Stimulated activated CD8-positive, alpha-beta memory T cell treated with anti-CD3 and anti-CD28 coated beads, Interleukin-15, amount 100 ng/mL, for 4 hours (primary cell): ENCODE measurements around the gene SH2B2.

ENCODE experiments used
- DNase-seq, 2 donors: peaks; one replicate each; pipeline ENCODE4 v3.0.0-alpha.2; 2020; ENCODE audit warnings: low read depth in 2 of 2

SH2B2 gene

DNA sequence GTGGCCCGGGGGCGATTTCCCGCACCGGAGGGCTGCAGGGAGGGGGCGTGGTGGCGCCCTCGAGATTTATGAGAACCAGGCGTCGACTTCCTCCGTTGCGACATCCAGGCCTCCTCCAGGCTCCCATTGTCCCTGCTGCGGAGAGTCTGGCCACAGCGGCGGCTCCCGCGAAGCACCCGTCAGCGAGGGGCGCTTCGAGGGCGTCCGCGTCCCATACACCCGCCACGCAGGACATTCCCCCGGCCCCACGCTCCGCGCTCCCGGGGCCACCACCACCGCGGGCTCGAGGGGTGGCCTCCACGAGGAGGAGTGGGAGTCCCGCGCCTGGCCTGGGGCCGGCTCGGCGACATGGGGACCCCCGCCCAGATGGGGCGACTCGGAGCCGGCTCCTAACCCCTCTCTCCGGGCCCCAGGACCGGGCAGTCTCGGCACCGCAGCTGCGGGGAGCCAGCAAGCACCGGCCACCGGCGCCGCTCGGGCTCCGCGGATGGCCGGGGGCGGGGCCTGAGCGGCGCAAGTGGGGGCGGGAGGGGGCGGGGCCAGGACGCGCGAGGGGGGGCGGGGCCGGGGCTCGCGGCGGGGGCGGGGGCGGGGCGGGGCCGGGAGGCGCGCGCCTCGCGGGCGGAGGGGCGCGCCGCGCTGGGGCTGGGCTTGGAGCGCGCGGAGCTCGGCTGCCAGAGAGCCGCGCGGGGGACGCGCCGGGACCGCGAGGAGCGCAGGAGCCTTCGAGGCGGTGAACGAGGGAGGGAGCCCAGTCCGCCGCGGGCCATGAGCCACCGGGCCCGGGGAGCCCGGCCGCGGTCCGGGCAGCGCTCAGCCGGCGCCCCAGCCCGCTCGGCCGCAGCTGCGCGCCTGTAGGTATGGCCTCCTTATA, at the start of gene SH2B2:
SH2B2 (plus strand) TSS at position 632 of the 874 bp plus-strand sequence. CDS start 13,683 bp downstream, outside the sequence.
- peak in 1 of 2 donors; percentile 34 for DNase-seq

DNA sequence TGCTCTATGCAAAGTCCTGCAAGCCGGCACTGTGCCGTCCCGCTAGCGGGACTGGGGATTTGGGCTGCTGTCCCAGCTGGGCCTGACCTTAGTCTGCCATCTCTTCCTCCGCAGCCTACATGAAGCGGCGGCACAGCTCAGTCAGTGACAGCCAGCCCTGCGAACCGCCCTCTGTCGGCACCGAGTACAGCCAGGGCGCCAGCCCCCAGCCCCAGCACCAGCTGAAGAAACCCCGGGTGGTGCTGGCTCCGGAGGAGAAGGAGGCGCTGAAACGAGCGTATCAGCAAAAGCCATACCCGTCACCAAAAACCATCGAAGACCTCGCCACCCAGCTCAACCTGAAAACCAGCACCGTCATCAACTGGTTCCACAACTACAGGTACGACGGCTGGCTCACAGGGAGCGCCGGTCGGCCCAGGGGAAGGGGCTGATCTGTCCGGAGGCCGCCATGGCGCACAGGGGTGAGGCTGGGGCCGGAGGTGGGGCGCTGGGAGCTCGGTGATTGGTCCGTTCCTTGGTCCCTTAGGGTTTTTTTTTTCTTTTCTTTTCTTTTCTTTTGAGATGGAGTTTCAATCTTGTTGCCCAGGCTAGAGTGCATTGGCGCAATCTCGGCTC, 47.4 kb upstream of the SH2B2 start:
- no peak for DNase-seq

DNA sequence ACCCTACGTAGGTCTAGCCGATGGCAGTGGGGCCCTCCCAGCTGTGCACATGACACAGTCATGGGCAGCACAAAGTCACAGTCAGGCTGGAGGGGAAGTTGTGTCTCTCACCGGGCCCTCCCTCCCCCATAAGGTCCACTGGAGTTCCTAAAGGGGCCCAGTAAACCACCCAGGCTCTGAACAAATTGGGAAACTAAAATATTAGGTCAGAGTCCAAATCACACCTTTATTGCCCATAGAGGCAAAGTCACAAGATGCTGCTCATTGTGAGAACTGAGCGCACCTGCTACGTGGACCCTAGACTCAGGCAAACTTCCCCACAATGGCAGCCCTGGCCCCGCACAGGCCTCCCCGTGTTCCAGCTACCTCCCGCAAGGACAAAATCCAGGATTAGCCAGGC, 45.2 kb upstream of the SH2B2 start:
- DNase-seq = no peak

DNA sequence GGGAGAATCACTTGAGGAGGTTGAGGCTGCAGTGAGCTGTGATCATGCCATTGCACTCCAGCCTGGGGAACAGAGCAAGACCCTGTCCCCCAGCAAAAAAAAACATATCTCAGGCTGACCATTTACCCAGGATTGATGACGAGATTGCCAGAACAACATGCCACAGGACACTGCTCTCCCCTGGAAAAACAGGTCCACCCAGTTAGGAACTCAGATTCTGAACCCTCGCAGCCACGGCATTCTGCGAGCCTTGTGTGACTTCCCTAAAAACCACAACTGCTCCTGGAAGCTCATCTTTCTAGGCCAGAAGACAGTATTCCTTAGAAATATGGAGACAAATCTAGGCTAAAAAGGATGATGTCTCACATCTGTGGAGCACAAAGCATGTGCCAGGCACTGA, 42.1 kb upstream of the SH2B2 start:
- DNase-seq = no peak

DNA sequence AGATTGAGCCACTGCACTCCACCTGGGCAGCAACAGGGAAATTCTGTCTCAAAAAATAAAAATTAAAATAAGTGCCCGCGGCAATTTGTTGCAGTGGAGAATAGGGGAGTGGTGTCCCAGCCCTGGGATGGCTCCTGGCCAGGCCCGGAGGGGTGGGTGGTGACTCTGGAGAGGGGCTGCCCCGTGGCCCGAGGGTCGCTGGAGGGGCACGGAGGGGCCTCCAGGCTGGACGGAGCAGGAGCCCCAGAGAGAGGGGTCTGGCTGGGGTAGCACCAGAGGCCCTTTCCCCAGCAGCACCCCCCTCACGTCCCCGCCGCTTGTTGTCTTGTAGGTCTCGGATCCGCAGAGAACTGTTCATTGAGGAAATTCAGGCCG, 38.6 kb upstream of the SH2B2 start:
- DNase-seq = no peak

DNA sequence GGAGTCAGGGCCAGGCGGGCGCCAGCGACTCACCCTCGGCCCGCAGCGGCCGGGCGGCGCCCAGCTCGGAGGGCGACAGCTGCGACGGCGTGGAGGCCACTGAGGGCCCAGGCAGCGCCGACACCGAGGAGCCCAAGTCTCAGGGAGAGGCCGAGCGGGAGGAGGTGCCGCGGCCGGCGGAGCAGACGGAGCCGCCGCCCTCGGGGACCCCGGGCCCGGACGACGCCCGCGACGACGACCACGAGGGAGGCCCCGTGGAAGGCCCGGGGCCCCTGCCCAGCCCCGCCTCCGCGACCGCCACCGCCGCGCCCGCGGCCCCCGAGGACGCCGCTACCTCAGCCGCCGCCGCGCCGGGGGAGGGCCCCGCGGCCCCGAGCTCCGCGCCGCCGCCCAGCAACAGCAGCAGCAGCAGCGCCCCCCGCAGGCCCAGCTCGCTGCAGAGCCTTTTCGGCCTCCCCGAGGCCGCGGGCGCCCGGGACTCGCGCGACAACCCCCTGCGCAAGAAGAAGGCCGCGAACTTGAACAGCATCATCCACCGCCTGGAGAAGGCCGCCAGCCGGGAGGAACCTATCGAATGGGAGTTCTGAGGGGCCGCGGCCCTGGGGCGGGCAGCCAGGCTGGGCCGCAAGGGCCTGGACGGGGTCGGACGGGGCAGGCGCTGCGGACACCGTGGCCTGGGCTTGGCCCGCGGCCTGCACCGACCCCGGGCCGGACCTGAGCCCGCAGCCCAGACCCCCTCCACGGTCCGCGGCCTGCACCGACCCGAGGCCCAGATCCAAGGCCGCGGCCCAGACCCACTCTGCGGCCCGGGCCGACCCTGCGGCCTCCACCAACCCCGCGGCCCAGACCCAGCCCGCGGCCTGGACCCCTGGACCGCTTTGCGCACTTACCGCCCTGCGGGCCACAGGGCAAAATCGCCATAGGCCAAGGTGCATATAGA, 37.9 kb upstream of the SH2B2 start:
- DNase-seq = no peak

DNA sequence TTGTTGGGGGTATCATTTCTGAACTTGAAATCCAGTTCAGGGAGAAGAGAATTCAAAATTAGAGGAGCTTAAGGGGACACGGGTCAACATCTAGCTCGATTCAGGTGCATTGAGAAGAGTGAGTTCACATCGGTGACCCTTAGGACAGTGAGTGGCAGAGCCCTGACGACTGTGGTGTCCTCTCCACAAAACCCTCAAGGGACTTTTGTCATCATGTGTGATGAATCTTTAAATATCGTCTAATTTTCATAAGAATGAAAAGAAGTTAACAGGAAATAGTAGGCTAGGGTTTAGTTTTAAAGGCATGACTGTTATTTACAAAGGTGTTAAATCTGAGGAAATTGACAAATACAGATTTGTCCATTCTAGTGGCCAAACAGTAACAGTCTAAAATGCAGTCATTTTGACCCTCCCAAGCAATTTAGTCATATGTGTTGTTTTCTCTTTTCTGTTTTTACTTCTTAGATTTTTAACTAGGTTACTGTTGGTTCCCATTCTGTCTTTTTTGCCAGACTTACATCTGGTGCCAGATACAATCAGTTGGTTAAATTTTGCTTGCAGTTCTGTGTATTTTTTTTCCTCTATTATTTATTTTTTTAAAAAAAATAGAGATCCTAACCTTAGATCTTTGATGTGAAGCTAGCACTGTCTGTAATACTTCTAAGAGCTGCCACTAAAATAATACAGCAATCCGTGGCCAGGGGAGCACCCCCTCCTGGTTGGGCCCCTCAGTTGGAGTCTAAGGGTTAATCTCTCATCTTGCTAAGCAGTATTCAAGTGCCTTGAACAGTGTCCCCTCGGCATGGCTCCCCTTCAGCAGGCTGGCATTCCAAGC, 34.9 kb upstream of the SH2B2 start:
- no peak for DNase-seq

DNA sequence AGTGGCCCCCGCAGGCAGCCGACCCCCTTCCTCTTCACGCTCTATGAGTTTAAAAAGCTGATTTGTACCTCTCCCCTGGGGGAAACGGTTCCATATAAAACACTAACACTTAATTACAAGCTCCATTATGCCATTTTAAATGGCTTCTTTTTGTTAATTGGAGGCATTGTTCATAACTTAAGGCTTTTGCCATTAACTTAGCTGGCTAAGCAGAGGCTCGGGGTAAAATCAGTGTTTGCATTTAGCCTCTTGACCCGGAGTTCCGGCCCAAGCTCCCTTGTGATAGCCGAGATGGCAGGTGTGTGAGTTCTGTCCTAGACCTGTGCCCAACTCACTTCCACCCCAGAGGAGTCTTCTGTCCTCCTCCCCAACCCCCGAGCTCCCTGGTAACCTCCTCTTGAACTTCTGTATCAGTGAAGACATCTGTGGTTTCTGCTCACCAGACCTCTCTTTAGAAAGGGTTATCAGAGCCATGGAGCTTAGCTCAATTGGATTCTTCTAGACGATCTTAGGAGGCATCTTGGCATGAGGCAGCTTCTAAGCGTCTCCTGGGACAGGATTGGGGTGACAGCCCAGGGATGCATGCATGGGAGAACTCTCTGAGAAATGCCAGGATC, 34.2 kb upstream of the SH2B2 start:
- DNase-seq = no peak

DNA sequence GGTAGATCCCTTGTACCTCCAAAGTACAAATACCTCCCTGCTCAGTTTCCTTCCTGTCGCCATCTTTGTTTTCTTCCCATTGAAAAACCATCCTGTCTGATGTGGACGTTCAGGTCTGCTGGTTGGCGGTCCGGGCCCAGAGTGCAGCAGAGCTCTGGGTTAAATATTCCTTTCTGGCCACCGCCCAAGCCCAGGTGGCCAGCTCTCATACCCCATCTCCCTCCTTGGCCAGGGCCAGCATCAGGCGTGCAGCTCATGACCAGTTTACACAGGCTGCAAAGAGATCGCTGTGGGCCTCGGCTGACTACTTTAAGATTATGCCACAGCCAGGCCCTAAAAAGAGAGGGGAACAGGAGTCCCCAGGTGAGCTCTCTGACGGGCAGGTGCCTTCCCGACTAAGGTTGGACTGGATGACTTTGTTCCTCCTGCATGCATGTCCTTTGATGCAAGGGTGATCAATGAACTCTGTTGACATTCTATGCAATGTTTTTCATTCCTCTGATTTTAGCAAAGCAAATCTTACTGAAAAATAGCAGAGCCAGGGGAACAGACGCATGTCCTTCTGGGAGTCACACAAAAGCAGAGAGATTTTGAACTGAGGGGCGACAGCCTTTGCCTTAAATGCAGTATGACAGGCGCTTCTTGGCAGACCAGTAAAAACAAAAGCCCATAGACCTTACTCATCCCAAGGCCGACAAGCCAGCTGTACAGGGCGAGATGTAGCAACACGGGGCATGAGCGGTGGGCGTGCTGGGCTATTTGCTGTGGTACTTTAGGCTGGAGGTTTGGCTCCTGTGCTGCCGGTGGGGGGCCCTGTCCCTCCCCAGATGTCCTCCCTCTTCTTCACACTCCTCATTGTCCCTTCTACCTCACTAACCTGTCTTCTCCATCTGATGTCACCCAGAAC, 33.3 kb upstream of the SH2B2 start:
- no peak for DNase-seq

DNA sequence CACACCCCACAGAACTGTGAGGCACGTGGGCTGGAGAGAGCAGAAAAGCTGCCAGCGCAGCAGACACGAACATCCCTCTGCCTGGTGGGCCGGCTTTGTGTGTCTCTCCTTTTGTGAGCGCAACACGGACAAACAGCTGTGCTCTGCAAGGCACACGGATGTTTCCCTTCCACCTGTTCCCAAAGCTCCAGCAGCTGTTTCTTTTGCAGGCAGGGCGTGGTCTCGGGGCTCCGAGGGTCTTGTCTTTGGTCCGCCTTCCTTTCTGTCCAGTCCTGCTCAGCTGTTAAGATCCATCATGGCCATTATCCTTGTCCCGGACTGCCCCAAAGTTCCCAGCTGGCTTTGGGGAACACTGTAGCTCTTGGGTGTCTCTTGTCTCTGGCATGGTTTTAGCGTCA, 32.7 kb upstream of the SH2B2 start:
- no peak for DNase-seq

DNA sequence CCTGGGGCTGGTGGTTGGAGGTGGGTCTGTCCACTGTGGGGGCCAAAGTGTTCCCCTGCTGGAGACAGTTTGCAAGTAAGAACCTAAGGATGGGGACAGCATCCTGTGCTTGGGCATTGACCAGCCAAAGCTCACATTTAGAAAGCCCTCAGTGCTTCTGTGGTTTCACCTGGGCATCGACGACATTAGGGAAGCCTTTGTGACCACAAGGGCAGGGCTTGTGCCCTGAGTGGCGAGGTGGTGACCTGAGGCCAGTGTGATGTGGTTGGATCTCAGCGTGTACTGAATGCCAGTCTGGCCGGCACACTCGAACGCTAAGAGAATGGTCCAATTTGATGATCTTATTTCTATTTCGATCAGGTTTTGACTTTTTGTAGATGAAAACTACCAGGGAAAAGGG, 32.1 kb upstream of the SH2B2 start:
- no peak for DNase-seq

DNA sequence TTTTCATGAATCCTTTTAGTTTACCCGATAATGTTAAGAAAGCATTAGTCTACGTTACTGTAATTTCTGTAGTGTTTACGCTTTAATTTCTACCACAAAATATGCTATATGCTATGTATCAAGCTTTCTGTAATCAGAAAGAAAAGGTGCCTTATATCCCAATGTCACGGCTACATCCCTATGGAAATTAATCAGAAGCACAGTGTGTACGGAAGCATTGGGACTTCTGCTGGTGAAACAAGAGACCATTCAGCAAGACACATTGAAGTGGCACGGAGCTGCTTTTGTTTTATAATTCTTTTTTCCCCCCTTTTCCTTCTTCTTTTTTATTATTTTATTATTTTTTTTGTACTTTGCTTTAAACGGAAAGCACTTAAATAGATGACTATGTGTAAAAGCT, 31.2 kb upstream of the SH2B2 start:
- no peak for DNase-seq

DNA sequence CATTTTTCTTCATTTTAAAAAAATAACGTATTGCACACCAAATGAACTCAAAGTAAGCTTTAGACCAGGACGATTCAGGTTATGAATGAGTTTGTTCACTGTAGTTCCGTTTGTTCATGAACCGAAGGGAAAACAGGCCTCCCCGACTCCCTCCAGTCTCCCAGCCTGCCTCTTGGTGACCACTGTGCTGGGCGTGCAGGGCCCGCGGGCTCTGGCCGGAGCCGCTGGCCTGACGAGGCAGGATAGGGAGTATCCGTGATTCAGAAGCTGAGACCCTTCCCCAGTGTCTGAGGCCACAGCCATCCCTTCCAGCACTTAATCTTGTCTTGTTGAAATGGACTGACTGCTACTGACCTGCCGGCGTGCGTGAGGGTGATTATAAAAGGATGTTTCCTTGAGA, 30.8 kb upstream of the SH2B2 start:
- no peak for DNase-seq

DNA sequence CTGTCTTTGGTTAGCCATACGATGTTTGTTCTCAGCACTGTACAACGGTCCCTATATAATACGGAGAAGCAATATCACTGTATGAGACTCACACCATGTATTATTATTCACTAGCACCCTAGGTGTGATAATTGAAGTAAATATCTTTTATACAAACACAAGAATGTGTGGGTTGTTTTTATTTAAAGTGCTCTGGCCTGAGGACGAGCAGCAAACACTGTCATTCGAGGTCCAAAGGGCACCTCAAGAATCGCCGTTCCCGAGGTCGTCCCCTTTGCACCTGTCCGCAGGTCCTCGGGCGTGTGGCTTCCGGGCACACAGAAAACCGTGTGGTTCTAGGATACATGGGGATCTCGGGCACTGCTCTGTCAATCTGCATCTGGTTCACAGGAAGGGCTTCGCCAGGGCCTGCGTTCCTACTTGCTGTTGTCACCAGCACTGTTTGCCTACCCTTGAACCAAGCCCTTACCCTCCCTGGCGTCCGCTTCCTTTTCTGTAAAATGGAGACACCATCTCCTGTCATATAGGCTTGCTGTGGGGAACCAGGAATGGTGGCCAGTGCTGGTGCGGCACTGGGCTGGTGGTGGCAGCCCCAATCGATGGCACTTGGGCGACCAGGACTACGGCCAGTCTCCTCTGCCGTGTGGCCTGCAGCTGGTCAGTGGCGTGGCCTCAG, 28.5 kb upstream of the SH2B2 start:
- no peak for DNase-seq

DNA sequence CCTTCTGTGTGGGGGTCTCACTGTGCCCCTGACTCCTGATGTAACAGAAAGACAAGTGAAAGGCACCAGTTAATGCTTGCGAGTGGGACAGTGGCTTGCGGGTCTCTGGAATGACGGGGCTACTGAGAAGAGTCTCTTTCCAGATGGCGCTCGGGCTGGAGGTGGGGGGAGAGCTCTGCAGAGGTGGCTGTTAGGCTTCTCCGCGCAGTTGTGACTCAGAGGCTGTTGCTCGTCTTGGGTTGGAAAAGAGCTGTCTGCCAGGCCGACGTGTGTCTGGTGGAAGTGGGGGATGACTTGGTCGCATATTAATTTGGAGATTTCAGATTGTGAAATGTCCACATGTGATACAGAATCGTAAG, 27.9 kb upstream of the SH2B2 start:
- DNase-seq = no peak

DNA sequence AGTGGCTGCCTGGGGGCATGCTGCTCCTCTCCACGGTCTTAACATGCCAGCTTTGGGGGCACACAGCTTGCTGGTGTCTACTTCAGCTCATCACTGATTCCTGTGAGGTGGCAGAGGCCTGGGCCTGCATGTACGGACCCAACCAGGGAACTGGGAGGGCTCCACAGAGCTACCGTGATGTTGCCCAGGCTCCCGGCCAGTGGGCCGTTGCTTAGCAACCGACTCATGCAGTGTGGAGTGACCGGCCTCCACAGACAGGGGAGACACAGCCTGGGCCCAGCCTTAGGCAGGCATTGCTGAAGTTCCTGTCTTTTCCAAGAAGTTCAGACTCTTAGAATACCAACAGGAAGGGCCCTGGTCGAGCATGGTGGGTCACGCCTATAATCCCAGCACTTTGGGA, 25.8 kb upstream of the SH2B2 start:
- DNase-seq = no peak

DNA sequence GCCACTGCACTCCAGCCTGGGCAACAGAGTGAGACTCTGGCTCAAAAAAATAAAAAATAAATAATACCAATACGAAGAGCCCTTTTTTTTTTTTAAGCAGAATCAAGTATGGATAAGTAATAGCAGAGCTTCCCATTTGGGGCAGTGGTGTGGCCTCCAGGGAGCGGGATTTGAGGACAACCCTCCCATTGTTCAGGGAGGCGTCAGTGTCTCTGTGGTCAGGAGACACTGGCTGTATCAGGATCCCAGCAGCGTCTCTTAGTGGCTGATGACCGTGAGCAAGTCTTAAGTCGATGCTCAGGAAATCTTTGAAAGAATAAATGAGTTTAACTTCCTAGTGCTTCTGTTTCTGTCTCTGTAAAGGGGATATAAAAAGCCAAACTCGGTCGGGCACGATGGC, 25.2 kb upstream of the SH2B2 start:
- DNase-seq = no peak

DNA sequence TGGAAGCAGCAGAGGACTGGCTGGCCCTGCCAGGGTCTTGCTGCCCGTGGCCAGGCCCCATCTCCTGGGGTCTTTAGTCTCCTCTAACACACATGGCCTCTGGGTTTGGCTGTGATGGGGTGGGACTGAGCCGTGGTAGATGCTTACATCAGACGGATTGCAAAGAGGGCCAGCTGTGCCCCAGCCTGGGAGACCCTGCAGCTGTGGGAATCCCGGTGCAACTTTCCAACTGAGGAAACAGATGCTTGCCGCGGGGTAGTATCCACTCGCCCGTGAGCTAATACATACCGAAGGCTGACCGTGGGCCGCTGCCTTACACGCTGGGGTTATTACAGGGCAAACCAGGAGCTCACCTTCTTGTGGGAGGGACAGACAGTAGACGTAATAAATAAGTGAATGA, 24.1 kb upstream of the SH2B2 start:
- no peak for DNase-seq

DNA sequence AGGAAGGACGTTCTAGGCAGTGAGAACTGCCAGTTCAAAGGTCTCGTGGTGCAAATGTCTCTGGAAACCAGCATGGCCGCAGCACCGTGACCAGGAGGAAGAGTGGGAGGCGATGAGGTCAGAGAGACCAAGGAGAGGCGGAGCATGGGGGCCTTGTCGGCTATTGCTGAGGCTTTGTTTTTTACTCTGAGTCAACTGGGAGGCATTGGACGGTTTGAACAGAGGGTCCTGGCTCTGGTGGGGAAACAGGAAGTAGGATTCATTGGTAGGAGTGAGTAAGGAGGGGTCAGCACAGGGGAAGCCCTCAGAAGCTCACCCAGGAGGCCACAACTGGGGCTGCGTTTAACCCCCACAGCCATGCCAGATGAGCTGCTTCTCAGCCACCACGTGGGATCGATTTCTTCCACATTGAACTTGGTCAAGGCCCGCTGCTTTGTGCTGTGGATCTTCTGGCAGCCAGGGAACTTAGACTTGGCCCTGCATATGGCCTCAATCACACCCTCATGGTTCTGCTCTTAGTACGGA, 22.2 kb upstream of the SH2B2 start:
- DNase-seq = no peak
